Peyer's patch (tissue), 4 donors: ENCODE measurements around the gene TBCB. TPM values are rescaled to one million over a fixed set of nuclear protein-coding genes. Genes with fewer than 3 reads are reported as not detected.

Experiments used
- DNase-seq, 3 donors: peaks; one replicate each; pipeline ENCODE4 v3.0.0-alpha.2; 2017 to 2019
- H3K27ac ChIP-seq, 4 donors: fragments of 200-600 bp; sonication (generic); one replicate each; pipeline ENCODE4 v1.5.1; 2016 to 2019
- H3K27me3 ChIP-seq, 2 donors: fragments of 200-600 bp; sonication (generic); one replicate each; pipeline ENCODE4 v1.5.1; 2019
- H3K36me3 ChIP-seq, 3 donors: fragments of 200-600 bp; sonication (generic); one replicate each; pipeline ENCODE4 v1.5.1; 2016 to 2019
- H3K4me1 ChIP-seq, 4 donors: fragments of 200-600 bp; sonication (generic); one replicate each; pipeline ENCODE4 v1.5.1; 2016 to 2019
- H3K4me3 ChIP-seq, 4 donors: fragments of 200-600 bp; sonication (generic); 1 replicate in 3 of 4; 2 replicates in 1 of 4; pipeline ENCODE4 v1.5.1; 2016 to 2019; ENCODE audit warnings: mild to moderate bottlenecking in 1 of 4
- H3K9me3 ChIP-seq, 4 donors: fragments of 200-600 bp; sonication (generic); one replicate each; pipeline ENCODE4 v1.5.1; 2016 to 2019; ENCODE audit warnings: mild to moderate bottlenecking in 1 of 4
- CTCF ChIP-seq, 6 experiments: fragments of 450-650 bp in 4 of 6; fragments of 200-600 bp in 2 of 6; sonication (generic) in 1 of 6; IDR thresholded peaks; one replicate each; pipeline ENCODE4 v1.5.1; 2017 to 2019; ENCODE audit warnings: antibody characterized with exemption in 6 of 6, mild to moderate bottlenecking in 3 of 6, moderate library complexity in 1 of 6
- POLR2A ChIP-seq, 2 donors: fragments of 450-650 bp; IDR thresholded peaks; one replicate each; pipeline ENCODE4 v1.5.1; 2017; ENCODE audit warnings: antibody characterized with exemption in 2 of 2, mild to moderate bottlenecking in 2 of 2, moderate library complexity in 2 of 2
- total RNA-seq, 4 donors: library from RNA; depleted of rRNA; stranded (reverse); fragments of >200 nt; gene quantifications; one replicate each; pipeline ENCODE4 v1.1.0, GENCODE V29; 2016

TBCB gene
- total RNA-seq, 4 donors from 2014 or later: 59.7 to 81.7 (median 69.1) TPM

- peak; percentile 97 to 100 (median 99) for DNase-seq
- Histone ChIP-seq H3K4me3 (peak within 1 kb of the TSS; percentile 60 to 95 (median 80)), H3K9me3 (no peaks in the 10 kb centered on the region), H3K4me1 (peaks cover 4 to 22% (median 15%) of the 10 kb centered on the region in 4 donors), H3K36me3 (peaks cover 0 to 30% (median 0%) of the 10 kb centered on the region in 3 donors), H3K27ac (peak within 1 kb of the TSS; percentile 81 to 95 (median 88)), H3K27me3 (no peaks in the 10 kb centered on the region)
- TF ChIP-seq CTCF (IDR thresholded peaks at IDR 0.05) (no peak), POLR2A (IDR thresholded peaks at IDR 0.05) (peak; percentile 56 to 69)
Observed at GRCh38 chr19:36114721-36115452, 381 bp upstream of the TBCB start, which contains the start of gene POLR2I. POLR2I (minus strand) TSS chr19:36114875; CDS start chr19:36114856, 19 bp downstream.

DNA sequence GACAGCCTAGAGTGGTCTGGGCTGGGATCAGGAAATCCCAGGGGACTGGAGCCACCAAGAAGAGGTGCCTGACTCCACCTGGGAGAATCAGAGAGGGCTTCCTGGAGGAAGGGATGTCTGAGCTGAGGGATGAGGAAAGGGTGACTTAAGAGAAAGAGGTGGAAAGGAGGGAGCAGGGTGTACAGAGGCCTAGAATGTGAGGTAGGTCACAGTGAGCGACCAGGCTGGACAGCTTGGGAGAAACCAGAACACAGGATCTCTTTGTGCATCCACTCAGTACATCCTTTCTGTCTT lies 1.0 kb downstream of the TBCB start:
- no peak for DNase-seq
- Histone ChIP-seq H3K9me3 (no peaks in the 10 kb centered on the region), H3K36me3 (peaks cover 0 to 40% (median 0%) of the 10 kb centered on the region in 3 donors), H3K4me1 (peaks cover 4 to 22% (median 15%) of the 10 kb centered on the region in 4 donors), H3K27ac (peak overlapping the region; percentile 81 to 95 (median 88)), H3K4me3 (peak overlapping the region; percentile 60 to 95 (median 80)), H3K27me3 (no peaks in the 10 kb centered on the region)
- TF ChIP-seq POLR2A (IDR thresholded peaks at IDR 0.05) (no peak), CTCF (IDR thresholded peaks at IDR 0.05) (no peak)

DNA sequence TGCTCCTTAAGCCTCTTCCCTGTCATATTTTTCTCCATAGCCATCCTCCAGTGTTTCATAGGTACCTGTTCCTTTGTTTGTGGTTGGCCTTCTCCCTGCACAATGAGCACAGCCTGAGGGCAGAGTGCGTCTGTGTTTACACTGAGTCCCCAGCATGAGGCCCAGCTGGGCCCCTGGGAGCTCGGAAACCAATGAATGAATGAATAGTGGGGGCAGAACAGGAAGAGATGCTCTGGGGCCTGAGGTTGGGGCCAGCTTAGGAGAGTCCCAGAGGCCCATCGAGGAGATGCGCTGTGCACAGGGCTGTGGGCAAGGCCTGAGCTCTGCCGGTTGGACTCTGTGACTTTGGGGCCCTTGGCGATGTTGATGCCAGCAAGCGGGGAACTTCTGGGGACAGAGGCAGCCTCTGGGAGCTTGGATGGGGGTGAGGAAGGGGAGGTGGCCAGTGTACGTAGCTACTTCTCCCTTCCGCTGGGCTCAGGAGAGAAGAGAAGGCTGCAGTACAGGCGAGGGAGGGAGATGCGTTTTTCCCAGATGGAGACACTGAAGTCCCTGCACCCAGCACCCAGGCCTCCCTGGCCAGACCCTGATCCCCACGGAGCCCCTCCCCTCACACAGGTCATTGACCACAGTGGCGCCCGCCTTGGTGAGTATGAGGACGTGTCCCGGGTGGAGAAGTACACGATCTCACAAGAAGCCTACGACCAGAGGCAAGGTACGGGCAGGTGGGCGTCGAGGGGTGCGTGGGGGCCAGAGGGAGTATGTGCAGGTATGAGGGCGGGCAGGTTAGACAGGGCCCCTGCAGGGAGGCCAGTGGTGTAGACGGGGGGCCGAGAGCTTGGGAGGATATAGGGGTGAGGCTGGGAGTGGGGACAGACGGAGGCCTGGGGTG lies 5.1 kb downstream of the TBCB start:
- Histone ChIP-seq H3K27ac (no peak overlapping the region), H3K4me3 (no peak overlapping the region), H3K4me1 (peaks cover 3 to 11% (median 6%) of the 10 kb centered on the region in 4 donors), H3K9me3 (no peaks in the 10 kb centered on the region), H3K27me3 (no peaks in the 10 kb centered on the region), H3K36me3 (peaks cover 0 to 68% (median 0%) of the 10 kb centered on the region in 3 donors)
- DNase-seq: no peak
- TF ChIP-seq POLR2A (IDR thresholded peaks at IDR 0.05): no peak
- TF ChIP-seq CTCF (IDR thresholded peaks at IDR 0.05): no peak

GRCh38 chr19:36120984-36121358 lies 5.7 kb downstream of the TBCB start:
- TF ChIP-seq CTCF (IDR thresholded peaks at IDR 0.05) (no peak), POLR2A (IDR thresholded peaks at IDR 0.05) (no peak)
- Histone ChIP-seq H3K27ac (no peak overlapping the region), H3K4me1 (peaks cover 3 to 9% (median 5%) of the 10 kb centered on the region in 4 donors), H3K9me3 (no peaks in the 10 kb centered on the region), H3K27me3 (no peaks in the 10 kb centered on the region), H3K4me3 (no peak overlapping the region), H3K36me3 (peaks cover 0 to 74% (median 0%) of the 10 kb centered on the region in 3 donors)
- DNase-seq: no peak

GRCh38 chr19:36121486-36122124 lies 6.3 kb downstream of the TBCB start:
- Histone ChIP-seq H3K27ac (no peak overlapping the region), H3K36me3 (peaks cover 0 to 74% (median 0%) of the 10 kb centered on the region in 3 donors), H3K9me3 (no peaks in the 10 kb centered on the region), H3K4me1 (peaks cover 0 to 3% (median 2%) of the 10 kb centered on the region in 4 donors), H3K27me3 (no peaks in the 10 kb centered on the region), H3K4me3 (no peak overlapping the region)
- TF ChIP-seq CTCF (IDR thresholded peaks at IDR 0.05): no peak
- no peak for TF ChIP-seq POLR2A (IDR thresholded peaks at IDR 0.05)
- no peak for DNase-seq
